ENCODE results near the gene WFDC10A. TPM values are rescaled to one million over a fixed set of nuclear protein-coding genes. Genes with fewer than 3 reads are reported as not detected.
"Not testable (repeated sequence)": the region's sequence is repeated elsewhere in the genome, so short reads cannot be mapped to it uniquely, and the experiment has no call there.

The WFDC10A gene
- not detected for total RNA-seq
- long read RNA-seq, result 0 reads

GRCh38 chr20:45629496-45630100 is at the start of gene WFDC10A:
Gene WFDC10A (plus strand): TSS chr20:45629739. CDS start chr20:45629814, 75 bp downstream.
- DNase-seq (ENCODE audit: low spot score), result no peak
- intact Hi-C loops (cut with DNase I), result no loop called here

- DNase-seq (ENCODE audit: low spot score), result no peak
- intact Hi-C loops (cut with DNase I), result no loop called here
Measured at GRCh38 chr20:45581702-45582101, 47.8 kb upstream of the WFDC10A start.

- DNase-seq (ENCODE audit: low spot score), result no peak
- intact Hi-C loops (cut with DNase I), result no loop called here
Measured at GRCh38 chr20:45583502-45583901, 46.0 kb upstream of the WFDC10A start.

GRCh38 chr20:45584294-45584693 is 45.2 kb upstream of the WFDC10A start:
- intact Hi-C loops (cut with DNase I); DNase-seq (ENCODE audit: low spot score): not testable (repeated sequence)

- intact Hi-C loops (cut with DNase I), result not testable (repeated sequence)
Measured at GRCh38 chr20:45585986-45586385, 43.6 kb upstream of the WFDC10A start.

GRCh38 chr20:45588800-45589199 is 40.7 kb upstream of the WFDC10A start:
- no peak for DNase-seq (ENCODE audit: low spot score)
- intact Hi-C loops (cut with DNase I), result no loop called here

More at GRCh38 chr20:45585986-45586385, 43.6 kb upstream of the WFDC10A start:
- not testable (repeated sequence) for DNase-seq (ENCODE audit: low spot score)

- no peak for DNase-seq (ENCODE audit: low spot score)
- intact Hi-C loops (cut with DNase I), result no loop called here
Measured at GRCh38 chr20:45589725-45590124, 39.8 kb upstream of the WFDC10A start.

GRCh38 chr20:45592574-45593189 is 36.9 kb upstream of the WFDC10A start:
- no peak for DNase-seq (ENCODE audit: low spot score)
- intact Hi-C loops (cut with DNase I), result no loop called here

GRCh38 chr20:45593498-45593897 is 36.0 kb upstream of the WFDC10A start:
- intact Hi-C loops (cut with DNase I), result no loop called here
- DNase-seq (ENCODE audit: low spot score), result no peak

- intact Hi-C loops (cut with DNase I), result no loop called here
- DNase-seq (ENCODE audit: low spot score), result no peak
Measured at GRCh38 chr20:45595235-45595634, 34.3 kb upstream of the WFDC10A start.

- intact Hi-C loops (cut with DNase I), result no loop called here
- DNase-seq (ENCODE audit: low spot score), result no peak
Measured at GRCh38 chr20:45607810-45608209, 21.7 kb upstream of the WFDC10A start.

GRCh38 chr20:45611054-45611453 is 18.5 kb upstream of the WFDC10A start:
- intact Hi-C loops (cut with DNase I), result no loop called here
- no peak for DNase-seq (ENCODE audit: low spot score)

GRCh38 chr20:45612314-45612713 is 17.2 kb upstream of the WFDC10A start:
- intact Hi-C loops (cut with DNase I), result no loop called here
- no peak for DNase-seq (ENCODE audit: low spot score)

- intact Hi-C loops (cut with DNase I), result no loop called here
Measured at GRCh38 chr20:45617591-45617990, 11.9 kb upstream of the WFDC10A start.

GRCh38 chr20:45621593-45621992 is 7.9 kb upstream of the WFDC10A start:
- intact Hi-C loops (cut with DNase I), result no loop called here

More at GRCh38 chr20:45617591-45617990, 11.9 kb upstream of the WFDC10A start:
- no peak for DNase-seq (ENCODE audit: low spot score)

GRCh38 chr20:45626540-45626939 is 3.0 kb upstream of the WFDC10A start:
- DNase-seq (ENCODE audit: low spot score), result no peak
- intact Hi-C loops (cut with DNase I), result no loop called here

More at GRCh38 chr20:45621593-45621992, 7.9 kb upstream of the WFDC10A start:
- DNase-seq (ENCODE audit: low spot score), result no peak

- intact Hi-C loops (cut with DNase I), result no loop called here
- DNase-seq (ENCODE audit: low spot score), result no peak
Measured at GRCh38 chr20:45630371-45630770, 832 bp downstream of the WFDC10A start.

- no peak for DNase-seq (ENCODE audit: low spot score)
- intact Hi-C loops (cut with DNase I), result no loop called here
Measured at GRCh38 chr20:45631184-45631583, 1.6 kb downstream of the WFDC10A start, which contains the start of gene WFDC9. Gene WFDC9 (minus strand): TSS chr20:45631284. CDS start chr20:45610181, 21,103 bp downstream.

- DNase-seq (ENCODE audit: low spot score), result no peak
- intact Hi-C loops (cut with DNase I), result no loop called here
Measured at GRCh38 chr20:45636513-45636912, 7.0 kb downstream of the WFDC10A start.

GRCh38 chr20:45639687-45640086 is 10.1 kb downstream of the WFDC10A start:
- intact Hi-C loops (cut with DNase I), result no loop called here

GRCh38 chr20:45641076-45641475 is 11.5 kb downstream of the WFDC10A start:
- DNase-seq (ENCODE audit: low spot score); intact Hi-C loops (cut with DNase I): not testable (repeated sequence)

More at GRCh38 chr20:45639687-45640086, 10.1 kb downstream of the WFDC10A start:
- no peak for DNase-seq (ENCODE audit: low spot score)
